ENCODE data around the gene CCDC117.
"Not testable (repeated sequence)": the region's sequence is repeated elsewhere in the genome, so short reads cannot be mapped to it uniquely, and the experiment has no call there.

The CCDC117 gene

GRCh38 chr22:28772633-28773460 is at the start of gene CCDC117:
Gene CCDC117 (plus strand): TSS chr22:28772695. CDS start chr22:28772850, 155 bp downstream.
- DNase-seq (ENCODE audit: low read depth): peak; percentile 69

GRCh38 chr22:28728002-28728401 is 44.5 kb upstream of the CCDC117 start:
- no peak for DNase-seq (ENCODE audit: low read depth)

- no peak for DNase-seq (ENCODE audit: low read depth)
Observed at GRCh38 chr22:28728621-28729313, 43.7 kb upstream of the CCDC117 start.

GRCh38 chr22:28730179-28730578 is 42.3 kb upstream of the CCDC117 start:
- DNase-seq (ENCODE audit: low read depth): no peak

- DNase-seq (ENCODE audit: low read depth): no peak
Observed at GRCh38 chr22:28734393-28734792, 38.1 kb upstream of the CCDC117 start.

GRCh38 chr22:28736301-28737155 is 36.0 kb upstream of the CCDC117 start:
- peak; percentile 33 for DNase-seq (ENCODE audit: low read depth)

GRCh38 chr22:28737701-28738100 is 34.8 kb upstream of the CCDC117 start:
- DNase-seq (ENCODE audit: low read depth): no peak

- not testable (repeated sequence) for DNase-seq (ENCODE audit: low read depth)
Observed at GRCh38 chr22:28738876-28739275, 33.6 kb upstream of the CCDC117 start.

GRCh38 chr22:28741200-28741784 is 31.2 kb upstream of the CCDC117 start:
- DNase-seq (ENCODE audit: low read depth): no peak

- DNase-seq (ENCODE audit: low read depth): peak; percentile 89
Observed at GRCh38 chr22:28741785-28742561, 30.5 kb upstream of the CCDC117 start, which contains the start of the genes CHEK2 and HSCB. Gene CHEK2 (minus strand): TSS chr22:28741820. CDS start chr22:28734721, 7,099 bp downstream. Gene HSCB (plus strand): TSS chr22:28742039. CDS start chr22:28742096, 57 bp downstream.

GRCh38 chr22:28742562-28742962 is 29.9 kb upstream of the CCDC117 start:
- no peak for DNase-seq (ENCODE audit: low read depth)

- no peak for DNase-seq (ENCODE audit: low read depth)
Observed at GRCh38 chr22:28743852-28744251, 28.6 kb upstream of the CCDC117 start.

GRCh38 chr22:28750471-28750881 is 22.0 kb upstream of the CCDC117 start:
- DNase-seq (ENCODE audit: low read depth): no peak

- DNase-seq (ENCODE audit: low read depth): not testable (repeated sequence)
Observed at GRCh38 chr22:28754512-28754911, 18.0 kb upstream of the CCDC117 start.

- DNase-seq (ENCODE audit: low read depth): no peak
Observed at GRCh38 chr22:28759861-28760560, 12.5 kb upstream of the CCDC117 start.

GRCh38 chr22:28761449-28761755 is 11.1 kb upstream of the CCDC117 start:
- DNase-seq (ENCODE audit: low read depth): no peak

- DNase-seq (ENCODE audit: low read depth): not testable (repeated sequence)
Observed at GRCh38 chr22:28762000-28762399, 10.5 kb upstream of the CCDC117 start.

GRCh38 chr22:28766628-28767027 is 5.9 kb upstream of the CCDC117 start:
- DNase-seq (ENCODE audit: low read depth): no peak

GRCh38 chr22:28768701-28769393 is 3.6 kb upstream of the CCDC117 start:
- no peak for DNase-seq (ENCODE audit: low read depth)

Measured in CMK (cell line).